H1 (cell line): Measurements from ENCODE around the gene MED19. TPM values are rescaled to one million over a fixed set of nuclear protein-coding genes. Genes with fewer than 3 reads are reported as not detected.

Experiments used
- BCL11A ChIP-seq, 2 experiments: IDR thresholded peaks; one replicate each; pipeline ENCODE4 v1.6.1; 2011; ENCODE audit warnings: low read depth in 2 of 2, low read length in 2 of 2, mild to moderate bottlenecking in 2 of 2
- CHD1 ChIP-seq: IDR thresholded peaks from 2 replicates; pipeline ENCODE4 v1.6.1; 2012; ENCODE audit warnings: low read depth, low read length, improper control_type of control experiment
- CHD2 ChIP-seq: IDR thresholded peaks from 2 replicates; pipeline ENCODE4 v1.6.1; 2012; ENCODE audit warnings: low read length, improper control_type of control experiment
- CREB1 ChIP-seq: IDR thresholded peaks from 2 replicates; pipeline ENCODE4 v1.6.1; 2012; ENCODE audit warnings: inconsistent platforms
- CTBP2 ChIP-seq: IDR thresholded peaks from 2 replicates; pipeline ENCODE4 v1.7.0; 2011; ENCODE audit warnings: borderline replicate concordance, mild to moderate bottlenecking, moderate library complexity, mixed read lengths, low read length; ENCODE audit not compliant: insufficient read depth, insufficient read length
- EGR1 ChIP-seq: IDR thresholded peaks from 2 replicates; pipeline ENCODE4 v1.6.1; 2011; ENCODE audit warnings: low read depth, low read length, borderline replicate concordance
- EP300 ChIP-seq, 2 experiments: IDR thresholded peaks; 1 replicate in 1 of 2; 2 replicates in 1 of 2; pipeline ENCODE4 v1.6.1; 2011 to 2012; ENCODE audit warnings: low read depth in 2 of 2, low read length in 2 of 2, mild to moderate bottlenecking in 2 of 2, borderline replicate concordance in 1 of 2, inconsistent platforms in 1 of 2, moderate library complexity in 1 of 2
- JUND ChIP-seq: IDR thresholded peaks from 2 replicates; pipeline ENCODE4 v1.6.1; 2011; ENCODE audit warnings: mild to moderate bottlenecking, improper control_type of control experiment, low read length
- KDM5A ChIP-seq: fragments of 200-600 bp; IDR thresholded peaks from 2 replicates; pipeline ENCODE4 v1.7.1; 2012; ENCODE audit warnings: mild to moderate bottlenecking, low read length, inconsistent platforms, mixed read lengths
- POLR2A ChIP-seq, 2 experiments: IDR thresholded peaks; 1 replicate in 1 of 2; 2 replicates in 1 of 2; pipeline ENCODE4 v1.6.1; 2011; ENCODE audit warnings: low read depth in 2 of 2, low read length in 2 of 2, mild to moderate bottlenecking in 2 of 2; ENCODE audit errors: control extremely low read depth in 1 of 2
- POLR2AphosphoS5 ChIP-seq: IDR thresholded peaks from 2 replicates; pipeline ENCODE4 v1.6.1; 2011; ENCODE audit warnings: low read depth, low read length
- POU5F1 ChIP-seq: IDR thresholded peaks from 2 replicates; pipeline ENCODE4 v1.6.1; 2011; ENCODE audit warnings: low read depth, mild to moderate bottlenecking, low read length, moderate library complexity
- RBBP5 ChIP-seq: IDR thresholded peaks from 2 replicates; pipeline ENCODE4 v1.7.1; 2012; ENCODE audit warnings: low read depth, mild to moderate bottlenecking, inconsistent platforms, low read length, moderate library complexity, borderline replicate concordance
- SAP30 ChIP-seq: fragments of 300-600 bp; sonication (generic); IDR thresholded peaks from 2 replicates; pipeline ENCODE4 v1.7.1; 2012; ENCODE audit warnings: low read length, moderate library complexity, mild to moderate bottlenecking, inconsistent platforms; ENCODE audit not compliant: insufficient read depth, insufficient replicate concordance
- SUZ12 ChIP-seq: fragments of 200-600 bp; sonication (generic); IDR thresholded peaks from 2 replicates; pipeline ENCODE4 v1.6.1; 2012; ENCODE audit warnings: mild to moderate bottlenecking, inconsistent platforms, low read length, moderate library complexity, mixed read lengths
- TEAD4 ChIP-seq: IDR thresholded peaks from 2 replicates; pipeline ENCODE4 v1.6.1; 2012; ENCODE audit warnings: low read depth, low read length, inconsistent platforms, mixed read lengths
- YY1 ChIP-seq: IDR thresholded peaks from 2 replicates; pipeline ENCODE4 v1.6.1; 2011; ENCODE audit warnings: low read depth, mild to moderate bottlenecking, low read length
- polyA plus RNA-seq, 7 experiments: library from polyadenylated mRNA; depleted of rRNA in 3 of 7; stranded (reverse) in 5 of 7; unstranded in 2 of 7; fragments of >200 nt in 5 of 7; fragments of 200-250 nt in 2 of 7; gene quantifications; 1 replicate in 5 of 7; 2 replicates in 1 of 7; 4 replicates in 1 of 7; pipeline versions ENCODE4 v1.2.1 to v1.2.3, GENCODE V29; 2011 to 2013; ENCODE audit warnings: missing spikeins in 2 of 7, mixed read lengths in 2 of 7
- total RNA-seq: library from RNA; stranded (reverse); fragmentation: NEBNext Ultra II Directional; extraction: Animal tissue kit (Norgen Biotek cat#: 25700); gene quantifications from 2 replicates; pipeline ENCODE4 v1.2.1, GENCODE V29; 2021
- TF ChIP-seq, protein P1 (sequence below), 3 experiments: IDR thresholded peaks; 1 replicate in 2 of 3; 2 replicates in 1 of 3; pipeline versions ENCODE4 v1.5.1 to v1.6.1; 2011; ENCODE audit warnings: low read length in 3 of 3, mild to moderate bottlenecking in 3 of 3, inconsistent platforms in 2 of 3, low read depth in 1 of 3, moderate library complexity in 1 of 3; ENCODE audit not compliant: insufficient read depth in 1 of 3; ENCODE audit errors: control extremely low read depth in 1 of 3
- TF ChIP-seq, protein P2 (sequence below): IDR thresholded peaks from 2 replicates; pipeline ENCODE4 v1.6.1; 2012; ENCODE audit warnings: low read length, inconsistent platforms
- TF ChIP-seq, protein P3 (sequence below): IDR thresholded peaks from 2 replicates; pipeline ENCODE4 v1.6.1; 2011; ENCODE audit warnings: low read length, improper control_type of control experiment

MED19 gene
- total and polyA plus RNA-seq, 2 of the 8 experiments (the other 6 are each of a cell fraction or from before 2014, with no cell fraction given) = 19.4 to 35.4 TPM

- TF ChIP-seq, protein P1, sequence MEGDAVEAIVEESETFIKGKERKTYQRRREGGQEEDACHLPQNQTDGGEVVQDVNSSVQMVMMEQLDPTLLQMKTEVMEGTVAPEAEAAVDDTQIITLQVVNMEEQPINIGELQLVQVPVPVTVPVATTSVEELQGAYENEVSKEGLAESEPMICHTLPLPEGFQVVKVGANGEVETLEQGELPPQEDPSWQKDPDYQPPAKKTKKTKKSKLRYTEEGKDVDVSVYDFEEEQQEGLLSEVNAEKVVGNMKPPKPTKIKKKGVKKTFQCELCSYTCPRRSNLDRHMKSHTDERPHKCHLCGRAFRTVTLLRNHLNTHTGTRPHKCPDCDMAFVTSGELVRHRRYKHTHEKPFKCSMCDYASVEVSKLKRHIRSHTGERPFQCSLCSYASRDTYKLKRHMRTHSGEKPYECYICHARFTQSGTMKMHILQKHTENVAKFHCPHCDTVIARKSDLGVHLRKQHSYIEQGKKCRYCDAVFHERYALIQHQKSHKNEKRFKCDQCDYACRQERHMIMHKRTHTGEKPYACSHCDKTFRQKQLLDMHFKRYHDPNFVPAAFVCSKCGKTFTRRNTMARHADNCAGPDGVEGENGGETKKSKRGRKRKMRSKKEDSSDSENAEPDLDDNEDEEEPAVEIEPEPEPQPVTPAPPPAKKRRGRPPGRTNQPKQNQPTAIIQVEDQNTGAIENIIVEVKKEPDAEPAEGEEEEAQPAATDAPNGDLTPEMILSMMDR (IDR thresholded peaks at IDR 0.05; ENCODE audit: control extremely low read depth in 1 of 3, insufficient read depth in 1 of 3, low read depth in 1 of 3, low read length in 3 of 3) = no peak
- TF ChIP-seq KDM5A (no peak), EP300 (IDR thresholded peaks at IDR 0.05; ENCODE audit: borderline replicate concordance in 1 of 2, low read depth in 2 of 2, low read length in 2 of 2) (peak in 1 of 2 experiments; percentile 99; a peak in 2 of 3 replicates), EGR1 (no peak), JUND (peak; percentile 95), POLR2AphosphoS5 (no peak; the same call in 1 of the 2 replicates), CTBP2 (no peak), TEAD4 (0 out of 2 replicates have a peak, but pooled peaks have one; percentile 2), SAP30 (peak; percentile 2), YY1 (no peak; the same call in 1 of the 2 replicates), SUZ12 (no peak), CREB1 (no peak), CHD2 (peak; percentile 14; the same call in 1 of the 2 replicates), BCL11A (IDR thresholded peaks at IDR 0.05; ENCODE audit: low read depth in 2 of 2, low read length in 2 of 2) (no peak), POU5F1 (no peak), CHD1 (peak; percentile 92), POLR2A (IDR thresholded peaks at IDR 0.05; ENCODE audit: control extremely low read depth in 1 of 2, low read depth in 2 of 2, low read length in 2 of 2) (no peak), RBBP5 (no peak)
- TF ChIP-seq, protein P2, sequence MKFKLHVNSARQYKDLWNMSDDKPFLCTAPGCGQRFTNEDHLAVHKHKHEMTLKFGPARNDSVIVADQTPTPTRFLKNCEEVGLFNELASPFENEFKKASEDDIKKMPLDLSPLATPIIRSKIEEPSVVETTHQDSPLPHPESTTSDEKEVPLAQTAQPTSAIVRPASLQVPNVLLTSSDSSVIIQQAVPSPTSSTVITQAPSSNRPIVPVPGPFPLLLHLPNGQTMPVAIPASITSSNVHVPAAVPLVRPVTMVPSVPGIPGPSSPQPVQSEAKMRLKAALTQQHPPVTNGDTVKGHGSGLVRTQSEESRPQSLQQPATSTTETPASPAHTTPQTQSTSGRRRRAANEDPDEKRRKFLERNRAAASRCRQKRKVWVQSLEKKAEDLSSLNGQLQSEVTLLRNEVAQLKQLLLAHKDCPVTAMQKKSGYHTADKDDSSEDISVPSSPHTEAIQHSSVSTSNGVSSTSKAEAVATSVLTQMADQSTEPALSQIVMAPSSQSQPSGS = peak; percentile 85
- TF ChIP-seq, protein P3, sequence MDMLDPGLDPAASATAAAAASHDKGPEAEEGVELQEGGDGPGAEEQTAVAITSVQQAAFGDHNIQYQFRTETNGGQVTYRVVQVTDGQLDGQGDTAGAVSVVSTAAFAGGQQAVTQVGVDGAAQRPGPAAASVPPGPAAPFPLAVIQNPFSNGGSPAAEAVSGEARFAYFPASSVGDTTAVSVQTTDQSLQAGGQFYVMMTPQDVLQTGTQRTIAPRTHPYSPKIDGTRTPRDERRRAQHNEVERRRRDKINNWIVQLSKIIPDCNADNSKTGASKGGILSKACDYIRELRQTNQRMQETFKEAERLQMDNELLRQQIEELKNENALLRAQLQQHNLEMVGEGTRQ = no peak
These were observed 44.8 kb downstream of the MED19 start (continued) for GRCh38 chr11:57667117-57667735.
